GM18867 (cell line): ENCODE measurements around the gene ANKRD33B.

Experiments
- ATAC-seq: cut with Tn5 transposase; IDR thresholded peaks from one replicate; pipeline ENCODE4 v1.9.1; 2021; ENCODE audit warnings: mild to moderate bottlenecking, moderate library complexity; ENCODE audit not compliant: unreplicated experiment

Gene ANKRD33B

DNA sequence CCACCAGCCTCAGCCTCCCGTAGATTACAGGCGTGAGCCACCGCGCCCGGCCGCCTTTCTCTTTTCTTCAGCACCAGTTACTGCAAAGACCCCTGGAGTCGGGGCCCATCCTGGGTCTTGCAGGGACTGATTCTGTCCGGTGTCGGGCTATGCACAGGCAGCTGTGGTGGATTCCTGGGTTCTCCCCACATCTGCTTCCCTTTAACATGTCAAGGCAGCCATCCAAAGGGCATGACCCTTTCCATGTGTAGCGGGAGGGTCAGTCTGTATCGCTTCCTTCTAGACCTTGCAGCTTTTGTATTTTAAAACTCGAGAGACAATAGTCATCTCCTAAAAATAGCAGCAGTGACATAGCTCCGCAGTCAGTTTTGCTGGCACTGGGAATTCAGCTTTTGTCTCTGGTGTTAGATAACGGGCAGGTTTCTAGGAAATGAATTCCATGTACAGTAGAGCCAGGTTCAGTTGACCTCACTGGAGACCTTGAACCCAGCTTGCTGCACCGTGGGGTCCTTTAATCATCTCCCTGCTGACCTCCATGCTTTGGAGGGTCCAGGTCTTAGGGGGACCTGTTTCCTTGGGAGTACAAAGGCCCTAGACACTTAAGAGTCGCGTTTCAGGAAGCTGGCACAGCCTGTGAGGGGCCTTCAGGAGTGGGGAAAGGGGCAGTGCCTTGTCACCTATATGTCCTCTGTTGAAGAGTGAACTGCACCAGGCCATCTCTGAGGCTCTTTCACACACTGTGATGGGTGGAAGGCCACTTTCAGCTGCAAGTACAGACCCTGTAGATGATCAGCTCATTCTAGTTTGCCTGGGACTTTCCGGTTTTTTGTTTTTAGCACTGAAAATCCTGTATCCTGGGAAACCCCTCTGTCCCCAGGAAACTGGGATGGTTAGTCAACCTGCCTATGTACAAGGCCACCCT, 13.8 kb downstream of the ANKRD33B start:
- ATAC-seq: peak; percentile 30

DNA sequence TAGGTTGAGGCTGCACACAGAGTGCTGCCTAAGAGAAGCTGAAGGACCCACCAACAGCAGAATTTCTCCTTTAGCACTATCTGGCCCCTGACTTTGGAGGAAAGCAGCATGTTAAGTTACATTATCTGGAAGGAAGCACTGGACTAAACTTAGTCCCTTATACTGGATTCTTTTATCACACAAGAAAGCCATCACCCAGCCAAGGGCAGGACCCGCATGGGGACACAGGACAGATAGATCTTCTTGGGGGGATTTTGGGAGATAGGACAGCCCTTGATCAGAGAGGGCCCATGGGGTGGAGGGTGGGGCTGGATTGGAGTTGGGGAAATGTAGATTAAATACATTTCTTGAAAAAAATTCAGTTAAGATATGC, 14.4 kb downstream of the ANKRD33B start:
- ATAC-seq: peak; percentile 12

DNA sequence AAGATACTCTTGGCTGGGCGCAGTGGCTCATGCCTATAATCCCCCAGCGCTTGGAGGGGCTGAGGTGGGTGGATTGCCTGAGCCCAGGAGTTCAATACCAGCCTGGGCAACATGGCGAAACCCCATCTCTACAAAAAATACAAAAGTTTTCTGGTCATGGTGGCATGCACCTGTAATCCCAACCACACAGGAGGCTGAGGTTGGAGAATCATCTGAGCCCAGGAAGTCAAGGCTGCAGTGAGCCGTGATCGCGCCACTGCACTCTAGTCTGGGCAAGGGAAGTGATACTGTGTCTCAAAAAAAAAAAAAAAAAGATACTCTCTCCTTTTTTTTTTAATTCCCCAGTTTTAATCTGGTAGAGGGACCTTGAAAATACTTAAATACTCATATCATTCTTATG, 15.0 kb downstream of the ANKRD33B start:
- peak; percentile 67 for ATAC-seq

DNA sequence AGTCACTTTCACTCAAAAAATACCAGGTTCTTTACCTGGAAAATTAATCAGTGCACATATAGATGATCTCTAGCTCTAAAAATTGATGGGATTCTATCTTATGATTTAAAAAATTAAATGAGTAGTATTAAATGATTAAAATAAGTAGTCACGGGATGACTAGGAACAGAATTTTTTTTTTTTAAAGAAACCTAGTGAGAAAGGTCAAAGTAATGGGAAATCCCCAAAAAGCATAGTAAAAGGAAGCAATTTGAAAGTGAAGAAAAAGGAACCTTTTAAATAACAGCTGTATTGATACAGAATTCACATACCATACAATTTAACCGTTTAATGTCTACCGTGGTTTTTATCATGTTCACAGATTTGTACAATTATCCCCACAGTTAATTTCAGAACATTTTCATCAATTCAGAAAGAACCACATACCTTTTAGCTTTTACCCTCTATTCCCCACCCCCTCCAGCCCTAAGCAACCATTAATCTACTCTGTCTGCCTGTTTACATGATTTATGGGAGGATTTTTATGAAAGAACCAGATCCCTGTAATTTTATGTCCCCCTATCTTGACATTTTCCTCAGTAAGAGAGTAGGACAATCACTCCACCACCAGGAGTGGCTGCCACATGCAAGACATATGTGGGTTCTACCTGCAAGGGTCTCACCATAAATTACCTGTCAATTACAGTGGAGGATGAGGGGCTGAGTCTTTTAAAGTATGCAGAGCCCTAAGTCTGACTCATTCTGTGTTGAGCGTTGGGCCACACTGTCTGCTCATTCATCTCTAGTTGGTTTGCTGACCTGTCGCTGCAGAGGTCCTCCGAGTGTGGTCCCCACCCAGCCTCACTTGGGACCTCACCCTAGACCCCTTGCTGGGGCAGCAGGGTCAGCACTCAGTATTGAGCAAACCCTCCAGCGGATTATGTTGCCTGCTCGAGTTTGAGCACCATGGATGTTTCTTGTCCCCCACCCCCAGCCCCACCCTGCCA, 16.0 kb downstream of the ANKRD33B start:
- ATAC-seq: peak; percentile 44

DNA sequence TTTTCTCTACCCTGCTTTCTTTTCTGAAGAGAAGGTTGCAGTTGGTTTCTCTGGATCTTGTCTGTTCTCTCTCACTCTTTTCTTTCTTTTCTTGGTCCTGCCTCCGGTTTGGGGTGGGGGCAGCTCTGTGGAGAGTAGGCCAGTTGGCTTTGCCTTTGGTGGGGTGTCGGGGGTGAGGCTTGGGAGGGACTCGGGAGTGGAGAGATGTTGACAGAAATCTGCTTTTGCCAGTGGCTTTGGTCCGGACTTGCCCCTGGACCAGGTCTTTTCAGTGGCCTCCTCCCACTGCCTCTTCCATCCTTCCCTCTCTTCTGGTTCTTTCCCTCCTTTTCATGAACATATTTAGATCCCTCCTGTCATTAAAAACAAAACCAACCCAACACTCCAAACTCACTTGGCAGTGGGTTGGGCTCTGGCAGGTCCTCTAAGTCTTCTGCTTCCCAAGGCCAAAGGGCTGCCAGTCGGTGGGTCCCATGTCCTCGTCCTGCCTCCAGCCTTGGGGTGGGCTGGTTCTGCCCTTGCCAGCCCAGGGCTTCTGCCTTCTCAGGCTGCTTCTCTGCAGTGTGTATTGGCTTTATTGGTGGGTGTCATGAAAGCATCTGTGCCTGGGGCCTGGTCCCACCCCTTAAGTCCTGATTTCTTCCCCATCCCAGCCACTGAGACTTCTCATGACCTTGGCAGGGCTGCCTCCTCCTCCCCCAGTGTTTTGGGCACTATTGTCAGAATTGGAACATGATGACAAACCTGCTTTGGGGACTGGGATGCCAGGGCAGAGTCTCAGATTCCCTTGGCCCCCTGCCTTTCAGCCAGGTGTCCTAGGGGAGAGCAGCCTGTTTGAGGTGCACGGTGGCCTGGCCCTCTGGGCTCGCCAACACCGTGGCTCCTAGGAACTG, 16.9 kb downstream of the ANKRD33B start:
- ATAC-seq: no peak

DNA sequence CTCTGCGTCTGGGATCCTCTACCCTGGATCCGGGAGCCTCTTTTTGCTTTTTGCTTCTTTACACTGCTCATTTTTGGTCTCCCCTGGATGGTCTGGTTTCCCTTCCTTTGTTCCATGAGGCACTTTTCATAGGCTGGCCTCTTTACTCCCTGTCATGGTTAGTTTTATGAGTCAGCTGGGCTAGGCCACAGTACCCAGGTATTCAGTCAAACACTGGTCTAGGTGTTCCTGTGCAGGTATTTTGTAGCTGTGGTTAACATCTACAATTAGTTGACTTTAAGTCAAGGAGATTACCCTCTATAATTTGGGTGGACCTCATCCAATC, 17.5 kb downstream of the ANKRD33B start:
- no peak for ATAC-seq

DNA sequence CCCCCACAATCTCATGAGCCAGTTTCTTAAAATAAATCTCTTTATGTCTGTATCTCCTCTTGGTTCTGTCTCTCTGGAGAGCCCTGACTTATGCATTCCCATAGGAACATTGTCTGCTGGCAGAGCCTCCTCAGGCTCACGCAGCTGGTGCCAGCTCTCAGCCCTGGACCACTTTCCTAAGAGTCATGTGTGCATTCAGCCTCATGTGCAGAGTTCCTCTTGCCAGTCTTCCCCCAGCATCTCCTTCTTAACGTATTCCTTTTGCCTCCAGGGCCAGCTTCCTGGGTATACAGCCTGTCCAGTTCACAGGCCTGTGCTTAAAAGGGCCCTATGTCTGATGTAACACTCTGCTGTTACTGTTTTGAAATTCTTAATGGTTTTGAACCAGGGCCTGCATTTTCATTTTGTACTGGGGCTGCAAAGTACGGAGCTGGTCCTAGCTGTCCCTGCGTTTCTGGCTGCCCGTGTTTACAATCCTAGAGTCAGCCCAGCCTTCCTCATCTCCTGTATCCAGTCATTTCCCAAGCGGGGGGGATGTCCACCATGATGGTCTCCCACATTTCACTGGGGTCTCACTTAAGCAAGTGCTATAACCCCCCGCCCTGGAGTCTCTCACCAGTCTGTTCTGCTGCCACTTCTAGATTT, 18.1 kb downstream of the ANKRD33B start:
- no peak for ATAC-seq

DNA sequence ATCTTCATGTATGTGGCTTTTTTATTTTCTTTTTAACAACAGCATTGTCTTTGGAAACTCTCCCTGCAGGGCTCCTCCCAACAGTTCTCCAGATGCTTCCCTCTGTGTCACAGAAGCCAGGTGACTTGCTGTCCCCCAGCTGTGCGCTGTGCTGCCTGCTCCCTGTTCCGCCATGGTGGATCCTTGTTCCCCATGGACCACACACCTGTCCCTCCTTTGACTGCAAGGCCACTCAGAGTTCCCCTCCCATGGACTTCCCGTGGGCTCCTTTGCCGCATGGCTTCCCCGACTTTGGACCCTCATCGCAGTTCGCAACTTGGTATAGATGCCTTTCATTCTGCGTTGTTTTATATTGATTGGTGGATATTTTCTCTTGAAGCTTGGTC, 18.6 kb downstream of the ANKRD33B start:
- ATAC-seq: no peak

DNA sequence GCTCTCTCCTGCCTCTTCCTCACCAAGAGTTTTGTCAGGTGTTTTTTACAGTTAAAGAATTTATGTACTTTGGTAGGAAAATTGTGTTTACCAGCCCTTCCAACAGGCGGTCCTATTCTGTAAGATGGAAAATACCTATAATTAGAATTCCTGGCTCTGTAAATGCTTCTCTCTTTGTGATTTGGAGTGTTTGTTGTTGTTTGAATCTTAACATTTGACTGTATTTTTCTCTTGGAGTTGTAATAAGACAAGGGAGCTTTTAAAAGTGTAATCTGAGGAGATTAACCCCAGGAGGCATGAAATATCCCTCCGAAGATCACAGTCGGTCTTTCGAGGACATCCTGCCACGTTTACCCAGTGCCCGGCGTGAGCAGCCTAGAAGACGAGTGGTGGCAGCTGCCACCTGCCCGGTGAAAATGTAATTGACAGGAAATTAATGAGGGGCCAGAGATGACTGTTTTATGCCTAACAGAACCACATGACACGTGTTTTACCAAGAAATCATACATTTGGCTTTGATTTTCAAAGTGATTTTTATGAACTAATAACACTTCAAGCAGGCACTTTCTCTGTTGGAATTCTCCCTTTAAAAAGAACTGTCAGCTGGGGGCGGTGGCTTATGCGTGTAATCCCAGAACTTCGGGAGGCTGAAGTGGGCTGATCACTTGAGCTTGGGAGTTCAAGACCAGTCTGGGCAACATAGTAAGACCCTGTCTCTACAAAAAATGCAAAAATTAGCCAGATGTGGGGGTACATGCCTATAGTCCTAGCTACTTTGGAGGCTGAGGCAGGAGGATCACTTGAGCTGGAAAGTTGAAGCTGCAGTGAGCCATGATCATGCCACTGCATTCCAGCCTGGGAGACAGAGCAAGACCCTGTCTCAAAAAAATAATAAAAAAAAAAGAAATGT, 20.0 kb downstream of the ANKRD33B start:
- ATAC-seq: no peak

DNA sequence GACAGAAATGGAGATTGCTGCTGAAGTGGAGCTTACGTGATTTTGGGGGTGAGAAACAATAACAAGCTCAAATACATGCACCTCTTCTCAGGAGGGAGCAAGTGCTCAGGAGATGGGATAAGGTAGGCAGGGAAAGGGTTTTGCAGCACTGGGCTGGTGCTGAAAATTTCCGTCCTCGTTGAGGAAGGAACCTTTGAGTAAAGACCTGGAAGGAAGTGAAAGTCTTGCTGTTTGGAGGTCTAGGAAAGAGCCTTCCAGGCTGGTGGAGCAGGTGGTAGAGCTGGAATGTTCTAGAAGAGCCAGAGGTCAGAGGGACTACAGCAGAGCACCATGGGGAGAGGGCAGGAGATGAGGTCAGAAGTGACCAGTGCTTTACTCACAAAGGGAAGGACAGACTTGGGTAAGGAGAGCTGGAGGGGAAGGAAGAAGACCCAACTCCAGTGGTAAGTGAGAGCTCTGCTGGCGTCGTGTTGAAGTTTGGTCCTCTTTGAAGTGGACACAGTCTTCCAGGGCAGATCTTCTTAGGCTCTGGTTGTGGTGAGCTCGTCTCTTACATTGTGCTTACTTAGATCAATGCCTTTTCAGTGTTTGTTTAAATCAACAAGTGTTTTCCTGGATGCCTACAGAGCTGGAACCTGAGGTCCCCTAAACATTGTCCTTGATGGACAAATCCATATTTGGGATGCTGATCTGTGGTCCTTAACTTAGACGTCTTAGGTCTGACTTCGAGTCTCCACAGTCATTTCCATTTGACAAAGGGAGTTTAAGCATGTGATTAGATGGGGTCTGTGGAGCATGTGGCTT, 21.0 kb downstream of the ANKRD33B start:
- ATAC-seq: no peak

DNA sequence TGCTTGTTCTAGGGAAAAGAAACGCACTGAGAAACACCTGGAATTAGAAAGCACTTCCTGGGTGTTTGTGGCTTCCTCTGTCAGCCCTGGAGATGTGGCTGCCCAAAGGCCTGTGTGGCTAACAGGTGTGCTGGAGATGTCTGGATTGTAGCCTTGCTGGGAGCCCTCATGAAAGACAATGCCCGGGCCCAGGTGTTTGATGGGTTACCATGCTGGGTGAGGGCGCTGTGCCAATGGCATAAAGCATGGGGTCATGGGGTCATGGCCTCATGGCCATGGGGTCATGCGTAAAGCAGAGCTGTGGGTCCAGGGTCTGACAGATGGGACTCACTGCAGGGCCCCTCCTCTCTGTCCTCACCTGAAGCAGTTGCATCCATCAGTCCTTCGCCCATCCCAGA, 21.6 kb downstream of the ANKRD33B start:
- ATAC-seq: no peak

DNA sequence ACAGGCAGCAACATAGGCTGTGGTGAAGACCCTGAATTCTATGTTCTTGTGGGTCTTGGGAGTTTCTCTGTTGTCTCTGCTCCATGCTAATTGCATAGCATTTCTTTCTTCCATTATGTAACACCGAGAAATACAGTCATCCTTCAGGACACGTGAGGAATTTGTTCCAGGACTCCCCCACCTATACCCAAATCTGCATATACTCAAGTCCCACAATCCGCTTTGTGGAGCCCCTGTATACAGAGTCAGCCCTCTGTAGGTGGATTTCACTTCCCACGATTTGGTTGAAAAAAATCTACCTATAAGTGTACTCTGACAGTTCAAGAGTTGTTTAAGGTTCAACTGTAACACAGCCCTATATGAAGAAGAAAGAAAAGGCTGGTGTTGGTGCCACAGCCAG, 22.1 kb downstream of the ANKRD33B start:
- ATAC-seq: no peak

DNA sequence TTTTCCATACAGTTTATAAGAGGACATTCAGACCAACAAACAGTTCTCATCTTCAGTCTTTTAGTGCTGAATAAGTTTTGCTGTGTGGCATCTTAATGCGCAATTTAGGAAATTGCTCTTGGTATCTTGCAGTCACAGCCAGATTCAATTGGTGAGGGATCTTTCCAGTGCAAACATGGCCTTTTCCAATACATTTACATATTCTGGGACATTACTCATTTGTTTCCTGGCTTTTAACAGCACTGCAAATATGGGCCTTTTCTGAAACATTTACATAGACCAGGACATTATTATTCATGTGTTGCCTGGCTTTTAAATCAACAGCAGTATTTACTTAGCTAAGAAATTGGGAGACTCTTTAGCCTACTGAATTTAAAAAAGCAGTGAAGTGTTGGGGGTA, 22.7 kb downstream of the ANKRD33B start:
- no peak for ATAC-seq

DNA sequence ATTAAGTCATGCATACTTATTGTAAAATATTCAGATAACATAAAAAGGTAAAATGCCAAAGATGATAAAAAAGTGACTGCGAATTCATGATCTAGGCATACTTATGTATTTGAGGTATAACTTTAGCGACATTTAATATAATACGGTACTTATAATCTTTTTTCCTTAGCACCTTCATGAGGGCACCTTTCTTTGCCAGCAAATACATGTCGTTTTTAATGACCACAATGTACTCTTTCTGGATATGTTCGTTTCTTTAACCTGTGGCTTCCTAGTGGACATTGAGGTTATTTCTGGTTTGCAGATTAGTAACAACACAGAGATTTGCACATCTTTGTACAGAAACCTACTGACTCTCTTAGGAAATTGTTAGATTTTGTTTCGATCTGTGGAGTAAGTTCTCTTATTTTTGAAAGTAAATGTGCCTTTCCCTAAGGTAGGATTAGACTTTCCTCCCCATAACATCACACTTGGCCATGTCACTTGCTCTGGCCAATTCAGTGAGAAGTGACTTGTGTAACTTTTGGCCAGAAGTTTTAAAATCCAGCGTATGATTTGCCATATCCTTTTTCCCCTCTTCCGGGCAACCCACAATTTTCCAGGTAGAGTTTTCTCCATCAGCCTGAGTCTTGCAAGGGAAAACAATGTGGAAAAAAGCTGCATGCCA, 24.4 kb downstream of the ANKRD33B start:
- no peak for ATAC-seq

DNA sequence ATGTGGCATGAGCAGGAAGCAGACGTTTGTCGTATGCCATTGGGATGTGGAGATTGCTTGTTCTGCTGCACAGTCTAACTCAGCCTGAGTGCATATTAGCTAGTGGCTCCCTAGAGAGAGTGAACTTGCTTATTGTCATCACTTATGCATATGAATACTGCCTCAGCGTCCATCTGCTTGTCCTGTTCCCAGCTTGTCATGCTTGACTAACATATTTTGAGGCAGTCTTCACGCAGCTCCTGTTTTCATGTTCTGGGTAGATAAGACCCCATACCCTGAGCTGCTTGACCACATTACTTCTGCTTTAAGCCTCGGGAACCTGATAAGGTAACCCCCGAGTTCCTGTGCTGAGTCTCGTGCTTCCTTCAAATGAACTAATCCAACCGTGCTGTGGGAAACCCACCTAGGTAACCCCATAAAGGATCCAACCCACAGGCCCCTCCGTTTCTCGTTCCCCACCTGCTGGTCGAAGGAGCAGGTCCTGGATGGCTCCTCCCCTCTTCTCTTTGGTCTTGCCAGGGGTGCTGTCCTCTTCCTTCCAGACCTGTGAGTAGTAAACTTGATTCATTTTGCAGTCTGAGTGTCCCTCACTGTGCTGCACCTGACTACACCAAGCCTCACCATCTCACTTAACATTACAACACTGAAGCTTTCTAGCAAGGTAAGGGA, 25.0 kb downstream of the ANKRD33B start:
- no peak for ATAC-seq

DNA sequence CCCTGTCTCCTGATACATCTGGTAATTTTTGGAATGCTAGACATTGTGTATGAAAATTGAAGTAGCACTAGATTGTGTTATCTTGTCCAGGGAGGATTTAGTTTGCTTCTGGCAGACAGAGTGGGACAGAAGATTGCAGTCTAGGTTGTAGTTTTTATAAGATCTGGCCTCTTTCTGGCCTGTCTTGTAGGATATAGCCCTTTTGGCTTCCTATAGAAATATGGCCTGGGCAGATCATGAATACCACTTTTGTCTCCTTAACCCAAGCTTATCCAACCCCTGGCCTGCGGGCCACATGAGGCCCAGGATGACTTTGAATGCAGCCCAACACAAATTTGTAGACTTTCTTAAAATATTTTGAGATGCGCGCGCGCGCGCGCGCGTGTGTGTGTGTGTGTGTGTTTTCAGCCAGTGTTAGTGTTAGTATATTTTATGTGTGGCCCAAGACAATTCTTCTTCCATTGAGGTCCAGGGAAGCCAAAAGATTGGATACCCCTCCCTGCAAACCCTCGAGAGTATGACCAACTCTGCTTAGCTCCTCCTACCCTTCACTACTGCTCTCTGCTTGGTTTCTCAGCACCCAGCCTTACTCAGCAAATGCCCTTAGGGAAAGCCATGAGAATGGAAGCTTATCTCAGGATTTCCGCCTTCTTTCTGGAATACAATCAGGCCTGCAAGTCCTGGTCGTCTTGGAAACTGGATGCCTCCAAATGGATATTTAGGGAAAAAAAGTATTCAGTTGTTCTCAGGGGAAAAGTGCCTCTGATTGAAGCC, 26.5 kb downstream of the ANKRD33B start:
- ATAC-seq: no peak

DNA sequence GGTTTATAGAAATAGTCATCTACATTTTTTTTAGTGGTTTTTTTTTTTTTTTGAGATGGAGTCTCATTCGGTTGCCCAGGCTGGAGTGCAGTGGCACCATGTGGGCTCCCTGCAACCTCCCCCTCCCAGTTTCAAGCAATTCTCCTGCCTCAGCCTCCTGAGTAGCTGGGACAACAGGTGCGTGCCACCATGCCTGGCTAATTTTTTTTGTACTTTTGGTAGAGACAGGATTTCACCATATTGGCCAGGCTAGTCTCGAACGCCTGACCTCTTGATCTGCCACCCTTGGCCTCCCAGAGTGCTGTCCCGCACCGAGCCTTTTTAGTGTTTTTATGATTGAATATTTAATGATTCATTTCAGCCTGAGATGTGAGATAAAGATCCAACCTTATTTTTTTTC, 27.3 kb downstream of the ANKRD33B start:
- ATAC-seq: no peak
